Measurements from ENCODE around the gene MEF2B. TPM values are rescaled to one million over a fixed set of nuclear protein-coding genes. Genes with fewer than 3 reads are reported as not detected.
"Not testable (repeated sequence)": the region's sequence is repeated elsewhere in the genome, so short reads cannot be mapped to it uniquely, and the experiment has no call there.

MEF2B gene
- total RNA-seq, 2 experiments from 2014 or later = 2.4 to 3.4 TPM

DNA sequence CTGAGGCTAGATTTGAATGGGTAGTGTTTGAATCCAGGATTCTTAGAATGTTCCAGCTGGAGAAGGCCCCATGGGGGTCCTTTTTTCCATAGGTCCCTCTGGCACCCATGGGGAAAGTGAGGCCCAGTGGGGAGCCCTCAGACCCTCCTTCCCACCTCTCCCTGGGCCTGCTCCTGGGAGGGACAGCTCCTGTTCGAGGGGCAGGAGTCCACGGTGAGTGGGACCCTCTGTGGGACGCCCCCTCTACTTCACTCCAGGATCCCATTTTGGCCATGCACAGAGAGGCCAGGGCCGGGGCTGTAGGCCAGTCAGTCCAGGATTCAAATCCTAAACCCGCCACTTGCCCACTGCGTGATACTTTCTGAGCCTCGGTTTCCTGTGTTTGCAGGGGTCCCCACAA lies 7.6 kb downstream of the MEF2B start:
- H3K27me3 Mint-ChIP-seq = no peaks in the 10 kb centered on the region
- CTCF ChIA-PET = interaction anchor here (0.6 kb wide), 1 partner anchor 785 kb away, joined by 3 read pairs; no protein-coding TSS in a partner anchor
- H3K4me3 Mint-ChIP-seq = no peak overlapping the region
- H3K4me1 Mint-ChIP-seq = peaks cover 2% of the 10 kb centered on the region
- H3K36me3 Mint-ChIP-seq (ENCODE audit: low read depth) = peaks cover 2% of the 10 kb centered on the region
- no peak for DNase-seq
- H3K27ac Mint-ChIP-seq = no peak overlapping the region
- H3K9me3 Mint-ChIP-seq = no peaks in the 10 kb centered on the region
- POLR2A ChIA-PET = no interaction called here

GRCh38 chr19:19160461-19161035 lies 9.5 kb downstream of the MEF2B start:
- ChIA-PET POLR2A (no interaction called here), CTCF (interaction anchor here (3.1 kb wide), 1 partner anchor 14 kb away, joined by 14 read pairs; no protein-coding TSS in a partner anchor)
- no peaks in the 10 kb centered on the region for H3K27me3 Mint-ChIP-seq
- no peak overlapping the region for H3K27ac Mint-ChIP-seq
- H3K36me3 Mint-ChIP-seq (ENCODE audit: low read depth) = peaks cover 4% of the 10 kb centered on the region
- peaks cover 2% of the 10 kb centered on the region for H3K4me1 Mint-ChIP-seq
- no peak overlapping the region for H3K4me3 Mint-ChIP-seq
- no peak for DNase-seq
- no peaks in the 10 kb centered on the region for H3K9me3 Mint-ChIP-seq

- no peaks in the 10 kb centered on the region for H3K9me3 Mint-ChIP-seq
- CTCF ChIA-PET = interaction anchor here (0.6 to 3.1 kb wide), 5 partner anchors 10 to 217 kb away, joined by 3 to 14 read pairs (median 3); partner anchors contain the start of gene MEF2B
- no peaks in the 10 kb centered on the region for H3K27me3 Mint-ChIP-seq
- H3K4me1 Mint-ChIP-seq = peaks cover 2% of the 10 kb centered on the region
- no peak overlapping the region for H3K4me3 Mint-ChIP-seq
- no peak for DNase-seq
- no peak overlapping the region for H3K27ac Mint-ChIP-seq
- H3K36me3 Mint-ChIP-seq (ENCODE audit: low read depth) = peaks cover 6% of the 10 kb centered on the region
- POLR2A ChIA-PET = interaction anchor here (0.6 kb wide), 1 partner anchor 91 kb away, joined by 4 read pairs; no protein-coding TSS in a partner anchor
Observed at GRCh38 chr19:19159534-19159933, 10.5 kb downstream of the MEF2B start.

DNA sequence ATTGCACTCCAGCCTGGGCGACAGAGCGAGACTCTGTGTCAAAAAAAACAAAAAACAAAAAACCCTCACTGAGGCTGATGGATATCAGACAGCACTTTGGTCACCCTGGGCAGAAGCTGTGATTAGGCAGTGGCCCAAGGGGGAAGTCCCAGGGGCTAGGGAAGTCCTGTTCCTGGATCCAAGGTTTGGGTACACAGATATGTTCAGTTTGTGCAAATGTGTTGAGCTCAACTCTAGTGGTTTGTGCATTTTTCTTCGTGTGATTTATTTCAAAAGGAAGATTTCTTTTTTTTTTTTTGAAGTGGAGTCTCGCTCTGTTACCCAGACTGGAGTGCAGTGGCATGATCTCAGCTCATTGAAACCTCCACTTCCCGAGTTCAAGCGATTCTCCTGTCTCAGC lies 12.3 kb downstream of the MEF2B start:
- CTCF ChIA-PET = interaction anchor here (0.7 to 3.0 kb wide), 5 partner anchors 11 to 500 kb away, joined by 3 to 12 read pairs (median 4); no protein-coding TSS in a partner anchor
- no peak for DNase-seq
- Mint-ChIP-seq H3K36me3 (ENCODE audit: low read depth) (peaks cover 6% of the 10 kb centered on the region), H3K4me1 (peaks cover 2% of the 10 kb centered on the region), H3K9me3 (no peaks in the 10 kb centered on the region), H3K27me3 (no peaks in the 10 kb centered on the region), H3K4me3 (no peak overlapping the region), H3K27ac (no peak overlapping the region)
- POLR2A ChIA-PET = interaction anchor here (0.6 kb wide), 1 partner anchor 9 kb away, joined by 4 read pairs; no protein-coding TSS in a partner anchor

- CTCF ChIA-PET = interaction anchor here (1.4 to 3.0 kb wide), 3 partner anchors 9 to 34 kb away, joined by 3 to 12 read pairs (median 11); no protein-coding TSS in a partner anchor
- Mint-ChIP-seq H3K4me1 (no peaks in the 10 kb centered on the region), H3K9me3 (no peaks in the 10 kb centered on the region), H3K27me3 (no peaks in the 10 kb centered on the region), H3K4me3 (no peak overlapping the region), H3K27ac (no peak overlapping the region), H3K36me3 (ENCODE audit: low read depth) (peaks cover 4% of the 10 kb centered on the region)
- no peak for DNase-seq
- POLR2A ChIA-PET = interaction anchor here (0.6 kb wide), 1 partner anchor 138 kb away, joined by 4 read pairs; no protein-coding TSS in a partner anchor
Observed at GRCh38 chr19:19155495-19156219, 14.4 kb downstream of the MEF2B start.

- H3K36me3 Mint-ChIP-seq (ENCODE audit: low read depth) = peaks cover 4% of the 10 kb centered on the region
- DNase-seq = no peak
- ChIA-PET CTCF (interaction anchor here (3.0 kb wide), 1 partner anchor 8 kb away, joined by 11 read pairs; no protein-coding TSS in a partner anchor), POLR2A (no interaction called here)
- no peaks in the 10 kb centered on the region for H3K27me3 Mint-ChIP-seq
- H3K4me1 Mint-ChIP-seq = no peaks in the 10 kb centered on the region
- H3K4me3 Mint-ChIP-seq = no peak overlapping the region
- H3K27ac Mint-ChIP-seq = no peak overlapping the region
- no peaks in the 10 kb centered on the region for H3K9me3 Mint-ChIP-seq
Observed at GRCh38 chr19:19154768-19155494, 15.1 kb downstream of the MEF2B start.

- Mint-ChIP-seq H3K4me3 (no peak overlapping the region), H3K27ac (no peak overlapping the region), H3K9me3 (no peaks in the 10 kb centered on the region), H3K4me1 (no peaks in the 10 kb centered on the region), H3K36me3 (ENCODE audit: low read depth) (peaks cover 4% of the 10 kb centered on the region), H3K27me3 (no peaks in the 10 kb centered on the region)
- ChIA-PET POLR2A (no interaction called here), CTCF (interaction anchor here (1.3 kb wide), 1 partner anchor 22 kb away, joined by 6 read pairs; no protein-coding TSS in a partner anchor)
- no peak for DNase-seq
Observed at GRCh38 chr19:19152668-19153384, 17.2 kb downstream of the MEF2B start.

DNA sequence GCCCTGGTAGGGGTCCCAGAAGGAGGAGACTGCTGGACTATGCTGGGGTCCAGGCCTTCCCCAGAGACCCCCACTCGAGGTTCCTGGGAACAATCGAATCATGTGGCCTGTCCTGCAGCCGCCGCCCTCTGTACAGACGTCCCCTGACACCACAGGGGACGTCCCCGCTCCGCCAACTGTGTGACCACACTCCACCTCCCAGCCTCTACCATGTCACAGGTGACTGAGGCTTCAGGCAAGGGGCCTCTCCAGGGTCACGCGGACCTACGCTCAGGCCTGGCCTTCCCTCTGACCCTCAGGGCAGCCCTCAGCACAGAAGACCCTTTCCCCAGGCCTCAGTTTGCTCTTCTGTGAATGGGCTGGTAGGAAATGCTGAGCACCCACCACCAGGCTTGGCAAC lies 18.6 kb downstream of the MEF2B start:
- no peaks in the 10 kb centered on the region for H3K27me3 Mint-ChIP-seq
- no peak overlapping the region for H3K27ac Mint-ChIP-seq
- ChIA-PET CTCF (no interaction called here), POLR2A (no interaction called here)
- H3K4me3 Mint-ChIP-seq = no peak overlapping the region
- peaks cover 4% of the 10 kb centered on the region for H3K36me3 Mint-ChIP-seq (ENCODE audit: low read depth)
- H3K4me1 Mint-ChIP-seq = no peaks in the 10 kb centered on the region
- no peaks in the 10 kb centered on the region for H3K9me3 Mint-ChIP-seq
- no peak for DNase-seq

DNA sequence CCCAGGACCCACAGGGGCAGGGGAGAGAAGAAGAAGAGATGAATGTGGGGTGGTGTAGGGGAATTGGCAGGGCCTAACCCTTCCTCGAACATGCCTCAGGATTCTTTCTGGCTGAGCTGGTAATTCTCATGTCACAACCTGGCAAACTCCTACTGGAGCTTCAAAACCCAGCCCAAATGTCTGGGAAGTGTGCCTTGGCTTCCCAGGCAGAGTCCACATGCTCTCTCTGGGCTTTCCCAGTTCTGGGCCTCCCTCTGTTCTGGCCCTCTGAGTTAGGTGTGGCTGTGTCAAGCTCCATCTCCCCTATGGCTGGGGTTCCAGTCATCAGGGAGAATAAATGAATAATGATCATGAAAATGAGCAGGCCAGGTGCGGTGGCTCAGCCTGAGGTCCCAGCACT lies 20.6 kb downstream of the MEF2B start:
- no peaks in the 10 kb centered on the region for H3K27me3 Mint-ChIP-seq
- ChIA-PET POLR2A (interaction anchor here (0.6 kb wide), 1 partner anchor 8 kb away, joined by 4 read pairs; no protein-coding TSS in a partner anchor), CTCF (interaction anchor here (1.6 kb wide), 1 partner anchor 34 kb away, joined by 4 read pairs; no protein-coding TSS in a partner anchor)
- peak overlapping the region; percentile 20 for H3K27ac Mint-ChIP-seq
- no peaks in the 10 kb centered on the region for H3K4me1 Mint-ChIP-seq
- no peak for DNase-seq
- no peaks in the 10 kb centered on the region for H3K9me3 Mint-ChIP-seq
- H3K4me3 Mint-ChIP-seq = no peak overlapping the region
- no peaks in the 10 kb centered on the region for H3K36me3 Mint-ChIP-seq (ENCODE audit: low read depth)

DNA sequence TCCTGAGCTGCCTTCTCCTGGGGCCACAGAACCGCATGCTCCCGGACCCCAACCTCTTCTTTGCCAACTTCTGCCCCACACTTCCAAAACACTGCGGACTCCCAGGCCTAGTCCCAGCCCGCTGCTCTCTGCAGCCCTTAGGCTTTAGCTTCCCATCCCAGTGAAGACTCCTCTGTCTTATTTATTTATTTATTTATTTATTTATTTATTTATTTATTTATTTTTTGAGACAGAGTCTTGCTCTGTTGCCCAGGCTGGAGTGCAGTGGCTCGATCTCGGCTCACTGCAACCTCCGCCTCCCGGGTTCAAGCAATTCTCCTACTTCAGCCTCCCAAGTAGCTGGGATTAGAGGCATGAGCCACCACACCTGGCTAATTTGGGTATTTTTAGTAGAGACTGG lies 21.6 kb downstream of the MEF2B start:
- H3K4me3 Mint-ChIP-seq, H3K4me1 Mint-ChIP-seq, H3K27me3 Mint-ChIP-seq: not testable (repeated sequence)

DNA sequence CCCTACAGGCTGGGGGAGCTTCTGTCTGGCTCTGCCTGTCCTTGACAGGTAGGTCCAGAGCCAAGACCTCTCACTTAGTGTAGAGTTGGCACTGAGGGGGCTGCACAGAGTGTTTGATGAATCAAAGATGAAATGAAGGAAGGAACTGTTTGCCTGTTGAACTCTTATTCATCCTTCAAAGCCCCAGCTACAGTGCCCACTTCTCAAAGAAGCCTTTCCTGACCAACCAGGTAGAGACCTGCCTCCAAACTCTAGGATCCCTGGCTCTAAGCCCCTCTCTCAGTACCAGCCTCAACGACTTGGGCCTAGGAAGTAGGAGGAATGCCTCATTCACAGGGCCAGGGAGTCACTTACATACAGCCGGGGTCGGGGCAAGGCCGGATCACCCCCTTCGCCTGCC lies 22.7 kb downstream of the MEF2B start:
- Mint-ChIP-seq H3K4me1 (no peaks in the 10 kb centered on the region), H3K9me3 (no peaks in the 10 kb centered on the region), H3K4me3 (no peak overlapping the region), H3K27ac (no peak overlapping the region), H3K36me3 (ENCODE audit: low read depth) (no peaks in the 10 kb centered on the region), H3K27me3 (no peaks in the 10 kb centered on the region)
- ChIA-PET POLR2A (no interaction called here), CTCF (interaction anchor here (2.1 to 2.9 kb wide), 2 partner anchors 9 to 27 kb away, joined by 9 to 11 read pairs; no protein-coding TSS in a partner anchor)
- DNase-seq = no peak

More for the DNA sequence above, 21.6 kb downstream of the MEF2B start:
- CTCF ChIA-PET = interaction anchor here (1.1 to 2.9 kb wide), 4 partner anchors 8 to 33 kb away, joined by 3 to 11 read pairs (median 6); no protein-coding TSS in a partner anchor
- DNase-seq; POLR2A ChIA-PET; H3K36me3 Mint-ChIP-seq (ENCODE audit: low read depth); H3K9me3 Mint-ChIP-seq; H3K27ac Mint-ChIP-seq: not testable (repeated sequence)

DNA sequence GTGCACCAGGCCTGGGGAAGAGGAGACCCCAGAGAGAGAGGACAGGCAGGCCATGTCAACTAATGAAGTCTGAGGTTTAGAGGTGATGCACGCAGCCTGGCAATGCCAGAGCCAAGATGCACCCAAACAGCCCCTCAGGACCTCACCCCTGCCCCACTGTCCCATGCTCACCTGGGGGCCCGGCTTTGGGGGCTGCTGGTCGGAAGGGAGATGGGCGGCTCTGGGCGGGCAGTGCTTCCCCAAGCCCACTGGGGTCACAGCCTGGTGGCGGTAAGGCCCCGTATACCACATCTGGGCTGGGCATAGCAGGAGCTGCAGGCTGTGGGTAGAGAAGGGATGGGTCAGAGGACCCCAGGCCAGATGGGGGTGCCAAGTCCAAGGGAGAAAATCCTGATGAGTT lies 23.2 kb downstream of the MEF2B start:
- no peak overlapping the region for H3K27ac Mint-ChIP-seq
- H3K36me3 Mint-ChIP-seq (ENCODE audit: low read depth) = no peaks in the 10 kb centered on the region
- no peaks in the 10 kb centered on the region for H3K9me3 Mint-ChIP-seq
- POLR2A ChIA-PET = no interaction called here
- no peak for DNase-seq
- H3K4me1 Mint-ChIP-seq = no peaks in the 10 kb centered on the region
- H3K27me3 Mint-ChIP-seq = no peaks in the 10 kb centered on the region
- CTCF ChIA-PET = interaction anchor here (2.1 to 2.9 kb wide), 2 partner anchors 10 to 28 kb away, joined by 9 to 11 read pairs; no protein-coding TSS in a partner anchor
- H3K4me3 Mint-ChIP-seq = no peak overlapping the region
